Lower leg skin (tissue), 4 donors: ENCODE measurements around the gene LCN15. TPM values are rescaled to one million over a fixed set of nuclear protein-coding genes. Genes with fewer than 3 reads are reported as not detected.

ENCODE experiments used
- DNase-seq, 2 donors: peaks; one replicate each; pipeline ENCODE4 v3.0.0-alpha.2; 2019; ENCODE audit warnings: low spot score in 2 of 2
- H3K4me3 ChIP-seq: fragments of 200-600 bp; sonication (generic); 2 replicates; pipeline ENCODE4 v1.5.1; 2017; ENCODE audit warnings: mild to moderate bottlenecking, low read depth; ENCODE audit not compliant: poor library complexity, severe bottlenecking
- CTCF ChIP-seq, 3 donors: fragments of 450-650 bp; IDR thresholded peaks; one replicate each; pipeline ENCODE4 v1.5.1; 2016; ENCODE audit warnings: antibody characterized with exemption in 3 of 3, mild to moderate bottlenecking in 3 of 3, moderate library complexity in 2 of 3
- POLR2A ChIP-seq, 2 donors: fragments of 450-650 bp; IDR thresholded peaks; one replicate each; pipeline ENCODE4 v1.6.1; 2016 to 2017; ENCODE audit warnings: antibody characterized with exemption in 2 of 2, mild to moderate bottlenecking in 1 of 2, moderate library complexity in 1 of 2
- WGBS, 2 donors: methylation state at CpG; one replicate each; pipeline ENCODE4 v1.1.5; 2018; 5-methylcytosine and 5-hydroxymethylcytosine counted together
- intact Hi-C: fragments of 100-400 bp; cut with DNase I; formaldehyde crosslinking; loops from one replicate; pipeline ENCODE4 v1.15.0; 2023; ENCODE audit warnings: low total_unique reads
- total RNA-seq, 4 donors: library from RNA; depleted of rRNA; stranded (reverse); fragments of >200 nt; gene quantifications; one replicate each; pipeline ENCODE4 v1.1.0, GENCODE V29; 2016

Gene LCN15
- total RNA-seq, 4 donors from 2014 or later = not detected

- 70 to 76% methylated on average over 8 to 19 of the region's 24 CpGs for WGBS, 2 donors
- TF ChIP-seq CTCF (IDR thresholded peaks at IDR 0.05) (no peak), POLR2A (IDR thresholded peaks at IDR 0.05) (no peak)
- no peak for DNase-seq
- H3K4me3 ChIP-seq = no peak overlapping the region
- intact Hi-C loops = no loop called here
These were observed 9.6 kb downstream of the LCN15 start for GRCh38 chr9:136754626-136755301.

- 72 to 80% methylated on average over 12 to 17 of the region's 17 CpGs for WGBS, 2 donors
- TF ChIP-seq POLR2A (IDR thresholded peaks at IDR 0.05) = no peak
- TF ChIP-seq CTCF (IDR thresholded peaks at IDR 0.05) = no peak
- no peak overlapping the region for H3K4me3 ChIP-seq
- no peak for DNase-seq
- intact Hi-C loops = no loop called here
These were observed 10.2 kb downstream of the LCN15 start for GRCh38 chr9:136754059-136754572.

- intact Hi-C loops = no loop called here
- 83 to 87% methylated on average over 29 to 31 of the region's 31 CpGs for WGBS, 2 donors
- TF ChIP-seq POLR2A (IDR thresholded peaks at IDR 0.05) = no peak
- no peak for TF ChIP-seq CTCF (IDR thresholded peaks at IDR 0.05)
- no peak overlapping the region for H3K4me3 ChIP-seq
- DNase-seq = no peak
These were observed 10.8 kb downstream of the LCN15 start for GRCh38 chr9:136753371-136754058.

GRCh38 chr9:136751814-136752213 lies 12.5 kb downstream of the LCN15 start:
- no peak overlapping the region for H3K4me3 ChIP-seq
- no peak for TF ChIP-seq CTCF (IDR thresholded peaks at IDR 0.05)
- TF ChIP-seq POLR2A (IDR thresholded peaks at IDR 0.05) = no peak
- no peak for DNase-seq
- intact Hi-C loops = no loop called here

GRCh38 chr9:136751244-136751643 lies 13.1 kb downstream of the LCN15 start:
- intact Hi-C loops = no loop called here
- no peak for DNase-seq
- WGBS, 2 donors = 81 to 83% methylated on average over 1 of the region's 1 CpG

More at GRCh38 chr9:136751244-136751643, 13.1 kb downstream of the LCN15 start:
- H3K4me3 ChIP-seq = no peak overlapping the region
- no peak for TF ChIP-seq POLR2A (IDR thresholded peaks at IDR 0.05)
- TF ChIP-seq CTCF (IDR thresholded peaks at IDR 0.05) = no peak
